Globus pallidus (tissue), 1 donor: ENCODE results near the gene WNT7A.
"Not testable (repeated sequence)": the region's sequence is repeated elsewhere in the genome, so short reads cannot be mapped to it uniquely, and the experiment has no call there.

Source experiments
- DNase-seq: peaks from one replicate; pipeline ENCODE4 v3.0.0-alpha.2; 2015; ENCODE audit warnings: low spot score

Gene WNT7A

DNA sequence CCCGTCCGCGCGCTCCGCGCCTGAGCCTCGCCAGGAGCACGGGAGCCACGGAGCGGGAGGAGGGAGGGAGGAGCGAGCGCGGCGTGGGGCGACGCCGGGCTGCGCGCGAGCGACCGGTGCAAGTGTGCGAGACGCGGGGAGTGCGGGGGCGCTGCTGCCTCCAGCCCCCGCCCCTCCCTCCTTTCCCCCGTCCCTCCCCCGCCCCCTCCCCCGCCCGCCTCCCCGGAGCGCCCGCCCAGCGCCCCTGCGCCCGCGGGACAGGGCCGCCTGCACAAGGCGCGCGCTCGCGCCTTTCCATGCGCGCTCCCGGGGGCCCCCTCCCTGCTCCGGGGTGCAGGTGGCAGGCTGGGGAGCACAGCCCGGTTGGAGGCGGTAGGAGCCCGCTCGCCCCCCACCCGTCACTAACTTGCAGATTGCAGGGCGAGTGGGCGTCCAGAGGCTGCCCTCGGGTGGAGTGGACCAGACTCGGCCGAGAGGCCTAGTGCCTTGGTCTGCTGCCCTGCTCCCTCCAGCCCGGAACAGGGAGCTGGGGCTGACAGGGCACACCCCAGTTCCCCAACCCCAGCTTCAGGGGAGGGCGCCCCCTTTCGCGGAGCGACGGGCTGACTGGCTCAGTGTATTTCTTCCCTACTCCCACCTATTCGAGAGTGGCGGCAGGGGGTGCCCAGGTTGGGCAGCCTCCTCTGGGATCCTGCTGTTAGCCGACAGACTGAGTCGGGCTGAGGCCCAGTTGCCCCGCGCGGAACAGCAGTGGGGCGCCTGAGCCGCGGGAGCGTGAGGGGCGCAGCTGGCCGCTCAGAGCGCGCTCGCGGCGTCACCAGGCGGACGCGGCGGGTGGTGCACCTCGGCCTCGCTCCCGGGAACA, at the start of gene WNT7A:
Gene WNT7A, minus strand, starts transcription at position 126 of the 865 bp plus-strand sequence. CDS start 255 bp downstream, outside the sequence.
- DNase-seq = no peak

DNA sequence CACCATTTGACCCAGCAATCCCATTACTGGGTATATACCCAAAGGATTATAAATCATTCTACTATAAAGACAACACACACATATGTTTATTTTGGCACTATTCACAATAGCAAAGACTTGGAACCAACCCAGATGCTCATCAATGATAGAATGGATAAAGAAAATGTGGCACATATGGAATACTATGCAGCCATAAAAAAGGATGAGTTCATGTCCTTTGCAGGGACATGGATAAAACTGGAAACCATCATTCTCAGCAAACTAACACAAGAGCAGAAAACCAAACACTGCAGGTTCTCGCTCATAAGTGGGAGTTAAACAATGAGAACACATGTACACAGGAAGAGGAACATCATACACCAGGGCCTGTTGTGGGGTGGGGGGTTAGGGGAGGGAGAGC, 48.9 kb upstream of the WNT7A start:
- DNase-seq = not testable (repeated sequence)

DNA sequence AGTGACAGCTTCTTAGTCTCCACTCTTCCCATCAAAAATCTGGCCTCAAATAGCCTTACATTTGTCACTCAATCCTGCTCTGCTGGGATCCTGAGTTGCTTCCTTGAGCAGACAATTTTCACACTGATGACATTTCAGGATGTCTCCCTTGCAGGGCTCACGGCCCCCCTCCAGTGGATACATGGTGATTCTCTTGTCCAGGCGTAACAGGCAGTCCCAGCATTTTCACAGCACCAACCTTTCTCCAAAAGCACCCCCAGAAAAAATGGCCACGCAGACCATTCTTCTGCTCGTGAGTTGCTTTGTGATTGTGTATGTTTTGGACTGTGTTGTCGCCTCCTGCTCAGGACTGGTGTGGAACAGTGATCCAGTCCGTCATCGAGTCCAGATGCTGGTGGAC, 47.4 kb upstream of the WNT7A start:
- DNase-seq = no peak

DNA sequence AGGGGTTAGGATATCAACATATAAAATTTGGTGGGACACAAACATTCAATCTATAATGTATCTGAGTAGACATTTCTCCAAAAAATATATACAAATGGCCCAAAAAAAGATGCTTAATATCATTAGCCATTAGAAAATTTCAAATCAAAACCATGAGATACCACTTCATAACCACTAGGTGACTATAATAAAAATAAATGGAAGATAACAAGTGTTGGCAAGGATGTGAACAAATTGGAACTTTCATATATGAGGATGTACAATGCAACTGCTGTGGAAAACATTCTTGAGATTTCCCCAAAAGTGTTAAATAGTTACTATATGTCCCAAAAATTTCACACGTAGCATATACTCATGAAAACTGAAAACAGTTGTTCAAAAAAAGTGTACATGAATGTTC, 36.5 kb upstream of the WNT7A start:
- no peak for DNase-seq

DNA sequence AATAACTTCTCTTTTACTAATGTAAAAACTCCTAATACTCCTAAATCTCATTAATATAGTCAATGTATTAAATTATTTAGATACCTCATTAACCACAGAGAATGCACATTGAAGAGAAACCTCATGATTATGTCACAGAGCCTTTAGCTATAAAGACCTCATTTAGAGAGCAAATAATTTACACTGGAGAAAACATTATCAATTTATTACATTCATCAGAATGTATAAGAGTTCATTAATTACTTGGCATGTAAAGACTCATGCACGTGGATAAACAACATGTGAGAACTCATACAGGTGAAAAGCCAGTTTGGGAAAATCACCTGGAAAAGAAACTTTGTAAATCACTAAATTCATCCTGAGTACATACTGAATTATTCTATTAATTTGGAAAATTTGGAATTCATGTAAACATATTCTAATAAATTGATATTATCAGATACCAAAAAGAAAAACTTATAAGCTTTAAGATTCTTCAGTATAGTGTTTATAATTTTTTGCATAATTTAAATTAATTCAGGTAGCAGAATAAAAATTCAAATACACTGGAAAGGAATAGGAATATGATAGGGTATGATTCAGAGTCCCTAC, 22.9 kb upstream of the WNT7A start:
- DNase-seq = no peak

DNA sequence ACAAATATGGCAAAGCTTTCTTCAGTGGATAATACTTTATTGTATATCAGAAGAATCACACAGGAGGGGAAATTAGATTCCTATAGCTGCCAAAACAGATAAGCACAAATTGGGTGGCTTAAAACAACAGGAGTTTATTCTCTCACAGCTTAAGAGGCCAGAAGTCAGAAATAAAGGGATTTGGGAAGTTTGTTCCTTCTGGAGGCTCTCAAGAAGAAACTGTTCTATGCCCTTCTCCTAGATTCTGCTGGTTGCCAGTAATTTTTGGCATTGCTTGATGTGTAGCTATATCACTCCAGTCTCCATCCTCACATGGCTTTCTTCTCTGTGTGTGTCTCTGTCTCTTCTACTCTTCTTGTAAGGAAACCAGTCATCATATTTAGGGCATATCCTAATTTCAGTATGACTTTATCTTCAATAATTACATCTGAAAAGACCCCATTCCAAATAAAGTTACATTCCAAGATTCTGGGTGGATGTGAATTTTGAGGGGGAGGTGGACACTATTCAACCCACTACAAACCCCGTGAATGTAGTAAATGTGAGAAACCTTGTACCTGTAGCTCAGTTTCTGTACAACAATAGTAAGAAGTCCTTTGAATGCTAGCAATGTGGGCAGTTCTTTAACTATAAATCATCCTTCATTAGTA, 22.2 kb upstream of the WNT7A start:
- no peak for DNase-seq

DNA sequence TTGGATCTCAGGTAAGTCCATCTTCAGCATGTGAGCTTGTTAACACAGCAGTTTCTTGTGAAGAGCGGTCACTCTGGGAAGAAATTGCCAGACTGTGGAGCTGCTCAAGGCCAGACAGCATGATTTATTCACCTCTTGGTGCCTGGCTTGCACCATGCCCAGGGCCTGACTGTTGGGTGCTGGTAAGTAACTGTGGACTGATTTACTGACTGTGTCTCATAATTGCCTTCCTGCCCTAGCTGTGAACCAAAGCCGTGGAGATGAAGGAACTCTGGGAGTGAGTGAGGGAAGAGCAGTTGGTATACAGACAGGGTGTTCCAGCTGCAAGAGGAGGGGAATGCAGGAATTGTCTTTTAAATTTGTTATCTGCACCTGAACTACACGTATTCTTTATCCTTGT, 18.5 kb upstream of the WNT7A start:
- DNase-seq = no peak

DNA sequence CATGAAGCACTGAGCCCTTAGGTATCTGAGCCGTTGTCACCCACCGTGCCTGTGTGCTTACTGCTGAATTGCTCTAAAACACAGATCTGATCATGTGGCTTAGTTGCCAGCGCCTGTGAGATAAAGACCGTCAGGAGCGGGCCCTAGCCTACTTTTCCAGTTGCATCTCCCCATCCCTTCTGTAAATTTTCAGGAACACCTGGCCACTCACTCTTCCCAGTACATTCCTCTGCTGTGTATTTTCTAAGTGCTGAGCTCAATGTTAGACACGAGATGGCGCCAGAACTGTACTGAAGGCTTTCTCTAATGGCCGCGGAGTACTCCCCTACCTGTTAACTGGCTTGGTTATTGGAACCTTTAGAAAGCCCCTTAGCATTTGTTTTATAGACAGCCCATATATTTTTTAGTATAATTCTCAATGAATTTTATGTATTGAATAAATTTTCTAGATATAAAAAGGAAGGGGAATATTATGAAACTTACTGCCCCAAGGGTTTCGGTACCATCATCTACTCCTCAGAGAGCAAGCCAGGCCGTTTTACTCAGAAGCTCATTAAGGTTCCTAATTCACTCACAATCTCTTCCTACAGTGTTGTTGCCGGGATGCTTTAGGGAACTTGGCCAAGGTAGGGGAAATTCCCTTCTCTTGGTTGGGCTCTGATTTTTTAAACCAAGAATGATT, 16.7 kb upstream of the WNT7A start:
- DNase-seq = peak; percentile 65

DNA sequence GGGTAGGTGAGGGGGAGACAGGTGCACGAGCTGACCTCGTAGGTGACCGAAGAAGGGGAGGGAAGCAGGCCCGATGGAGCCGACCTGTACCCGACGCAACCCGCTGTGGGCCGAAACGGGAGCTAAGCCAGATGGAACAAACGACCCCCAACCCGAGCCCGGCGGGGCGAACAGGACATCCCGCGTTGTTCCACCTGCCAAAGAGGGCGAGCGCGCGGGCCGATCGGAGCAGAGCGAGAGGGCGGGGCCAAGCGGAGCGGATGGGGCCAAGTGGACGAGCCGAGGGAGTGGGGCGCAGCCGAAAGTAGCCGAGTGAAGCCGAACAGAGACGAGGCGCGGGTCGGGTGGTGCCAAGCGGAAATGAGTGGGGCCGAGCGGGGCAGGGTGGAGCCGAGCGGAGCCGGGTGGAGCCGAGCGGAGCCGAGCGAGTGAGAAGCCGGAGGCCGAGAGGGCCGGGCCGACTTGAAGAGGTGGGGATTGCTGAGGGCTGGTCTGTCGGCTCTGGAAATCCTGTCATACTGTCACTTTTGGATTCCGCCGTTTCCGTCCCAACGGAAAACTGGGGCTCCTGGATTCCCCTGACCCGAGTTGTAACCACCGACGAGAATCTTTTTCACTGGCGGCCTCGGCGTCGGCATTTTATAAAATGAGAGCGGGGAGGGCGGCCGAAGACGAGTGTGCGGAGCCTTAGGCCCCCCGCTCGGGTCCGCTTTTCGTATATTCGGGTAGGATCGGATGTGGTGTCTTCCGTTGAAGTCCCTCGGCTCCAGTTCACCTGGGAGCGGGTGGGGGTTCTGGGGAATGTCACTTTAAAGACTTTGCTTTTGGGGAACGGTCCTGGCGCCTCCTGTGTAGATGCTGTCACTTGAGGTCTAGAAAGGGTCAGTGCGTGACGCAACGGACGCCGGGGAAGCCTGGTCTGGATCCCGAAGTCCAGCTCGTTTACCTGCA, 15.6 kb upstream of the WNT7A start:
- peak; percentile 88 for DNase-seq

DNA sequence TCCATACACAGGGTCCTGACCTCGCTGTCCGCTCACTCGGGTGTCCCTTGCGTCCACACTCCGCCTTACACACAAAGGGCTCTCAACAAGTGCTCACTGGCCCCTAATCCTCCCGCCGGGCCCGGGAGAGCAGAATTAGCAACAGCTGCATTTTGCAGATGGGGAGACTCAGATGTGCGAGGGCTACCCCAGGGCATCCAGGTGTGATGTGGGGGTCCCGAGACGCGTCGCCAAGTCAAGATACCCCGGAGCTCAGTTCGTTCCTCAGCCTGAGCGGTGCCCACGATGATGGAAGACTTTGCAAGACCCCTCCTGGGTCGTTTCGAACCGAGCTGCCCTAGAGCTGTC, 14.9 kb upstream of the WNT7A start:
- DNase-seq = peak; percentile 17

DNA sequence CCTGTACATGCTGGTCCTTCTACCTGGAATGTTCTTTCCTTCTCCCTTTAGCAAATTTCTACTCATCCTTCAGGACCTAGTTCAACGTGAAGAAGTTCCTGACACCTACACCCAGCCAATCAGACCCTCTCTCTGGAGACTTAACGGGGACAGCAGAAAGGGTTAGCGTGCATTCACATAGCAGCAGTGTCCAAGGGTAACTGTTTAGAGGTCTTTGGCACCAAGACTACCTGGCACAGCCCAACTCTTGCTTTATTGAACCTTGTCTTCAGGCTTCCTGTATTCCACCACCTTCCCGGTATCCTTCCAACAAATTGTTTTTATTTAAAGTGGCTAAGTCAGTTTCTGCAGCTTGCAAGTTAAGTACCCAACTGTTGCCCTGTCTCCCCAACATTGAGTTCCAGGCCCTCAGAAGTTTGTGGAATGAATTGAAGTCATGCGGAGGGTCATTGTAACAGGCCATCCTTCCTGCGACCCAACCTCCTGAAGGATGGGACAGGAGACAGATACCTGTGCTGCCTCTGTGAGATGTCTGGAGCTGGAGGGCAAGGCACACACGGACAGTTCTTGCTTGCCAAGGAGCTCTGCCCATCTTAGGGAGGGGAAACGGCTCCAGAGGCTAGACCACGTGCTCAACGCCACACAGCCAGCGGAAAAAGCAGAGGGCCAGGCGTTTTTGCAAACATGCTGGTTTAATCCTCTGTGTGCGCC, 14.4 kb upstream of the WNT7A start:
- DNase-seq = no peak

DNA sequence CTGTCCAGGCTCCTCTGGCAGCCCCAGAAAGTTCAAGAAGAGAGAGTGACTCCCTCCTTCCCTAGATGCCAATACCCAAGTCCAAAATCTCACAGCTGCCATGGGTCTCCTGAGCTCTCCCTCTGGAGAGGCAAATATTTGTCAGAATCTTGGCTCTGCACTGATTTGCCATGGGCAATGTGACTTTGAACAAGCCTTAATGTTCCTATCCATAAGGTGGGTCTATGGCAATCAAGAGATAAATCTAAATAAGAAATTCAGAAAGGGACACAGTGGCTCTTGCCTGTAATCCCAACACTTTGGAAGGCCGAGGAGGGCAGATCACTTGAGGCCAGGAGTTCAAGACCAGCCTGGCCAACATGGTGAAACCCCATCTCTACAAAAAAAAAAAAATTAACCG, 12.4 kb upstream of the WNT7A start:
- no peak for DNase-seq

DNA sequence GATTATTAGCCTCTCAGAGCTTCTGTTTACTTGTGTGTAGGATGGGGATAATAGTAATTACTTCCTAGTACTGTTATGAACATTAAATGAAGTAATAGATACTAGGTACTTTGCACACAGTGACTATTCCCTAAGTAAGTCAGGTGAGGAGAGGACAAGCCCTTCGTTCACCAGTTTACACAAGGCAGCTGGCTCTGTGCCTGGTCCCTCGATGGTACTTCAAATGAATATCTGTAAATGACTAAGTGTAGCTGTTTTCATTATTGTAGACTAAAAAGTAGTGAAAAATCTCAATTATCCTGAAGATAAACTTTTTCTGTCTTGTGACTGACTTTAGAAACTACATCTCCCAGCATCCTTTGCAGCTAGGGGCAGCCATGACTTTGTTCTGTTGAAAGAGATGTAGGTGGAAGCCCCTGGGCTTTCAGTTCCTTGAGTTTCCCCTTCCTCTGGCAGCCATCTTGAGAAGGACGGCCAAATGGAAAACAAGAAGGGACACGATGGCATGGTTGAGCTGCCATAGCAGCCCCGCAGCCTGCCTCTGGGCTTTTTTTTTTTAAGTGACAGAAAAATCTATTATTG, 11.7 kb upstream of the WNT7A start:
- no peak for DNase-seq

DNA sequence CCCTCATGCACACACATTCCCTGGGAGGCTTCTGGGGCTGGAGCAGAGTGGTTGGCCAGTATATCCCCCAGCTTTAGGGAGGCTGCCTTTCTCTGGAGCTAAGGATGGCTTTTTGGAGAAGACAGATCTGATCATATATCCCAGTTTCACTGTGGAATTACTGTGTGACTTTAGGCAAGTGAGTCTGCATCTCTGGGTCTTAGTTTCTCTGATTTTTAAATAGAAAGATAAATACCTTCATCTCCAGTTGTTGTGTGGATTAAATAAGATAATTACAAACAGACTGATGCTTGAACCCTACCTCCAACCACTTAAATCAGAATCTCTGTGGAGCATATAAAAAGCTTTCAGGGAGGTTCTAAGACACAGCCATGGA, 11.1 kb upstream of the WNT7A start:
- no peak for DNase-seq

DNA sequence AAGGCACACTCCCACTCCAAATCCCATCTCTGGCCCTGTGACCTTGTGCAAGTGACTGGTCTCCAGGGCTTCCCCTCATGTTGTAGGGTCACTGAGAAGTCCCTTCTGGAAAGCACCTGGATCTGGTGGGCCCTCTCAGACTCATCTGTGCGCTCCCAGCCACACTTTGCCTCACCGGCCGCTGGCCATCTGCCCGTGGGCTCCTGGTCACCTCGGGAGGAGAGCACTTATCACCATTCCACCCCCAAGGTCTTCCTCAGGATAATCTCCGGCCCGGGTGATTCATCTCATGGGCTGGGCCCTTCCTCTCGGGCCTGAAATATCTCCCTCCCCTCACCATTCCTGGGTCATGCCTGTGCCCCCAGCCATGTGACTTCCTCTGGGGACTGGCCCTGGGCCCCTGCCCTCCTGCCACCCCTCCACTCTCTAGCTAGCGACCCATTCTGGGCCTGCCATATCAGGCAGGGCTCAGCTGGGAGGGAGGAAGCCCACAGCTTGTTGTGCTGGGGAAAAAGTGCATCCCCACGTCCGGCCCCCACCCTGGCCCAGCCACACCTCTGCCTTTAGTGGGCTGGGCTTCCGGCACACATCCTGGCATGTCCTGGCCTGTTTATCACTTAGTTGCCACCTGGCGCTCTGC, 10.6 kb upstream of the WNT7A start:
- no peak for DNase-seq

DNA sequence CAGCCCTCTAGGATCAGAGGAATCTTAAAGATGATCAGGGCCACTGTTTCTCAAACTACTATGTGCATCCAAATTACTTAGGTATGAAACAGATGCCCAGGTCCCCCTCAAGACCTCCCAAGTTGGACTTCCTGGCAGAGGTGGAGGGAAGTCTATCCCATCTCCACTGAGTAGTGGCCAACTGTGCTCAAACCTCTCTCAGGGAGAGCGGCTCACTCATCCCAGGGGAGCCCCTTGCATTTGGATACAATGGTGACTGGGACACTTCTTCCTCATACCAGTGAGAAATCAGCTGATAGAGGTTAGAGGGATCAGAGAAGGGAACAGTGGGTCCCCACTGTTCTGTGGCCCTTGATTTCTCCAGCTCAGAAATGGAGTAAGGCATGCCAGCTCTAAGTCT, 8.7 kb upstream of the WNT7A start:
- no peak for DNase-seq

DNA sequence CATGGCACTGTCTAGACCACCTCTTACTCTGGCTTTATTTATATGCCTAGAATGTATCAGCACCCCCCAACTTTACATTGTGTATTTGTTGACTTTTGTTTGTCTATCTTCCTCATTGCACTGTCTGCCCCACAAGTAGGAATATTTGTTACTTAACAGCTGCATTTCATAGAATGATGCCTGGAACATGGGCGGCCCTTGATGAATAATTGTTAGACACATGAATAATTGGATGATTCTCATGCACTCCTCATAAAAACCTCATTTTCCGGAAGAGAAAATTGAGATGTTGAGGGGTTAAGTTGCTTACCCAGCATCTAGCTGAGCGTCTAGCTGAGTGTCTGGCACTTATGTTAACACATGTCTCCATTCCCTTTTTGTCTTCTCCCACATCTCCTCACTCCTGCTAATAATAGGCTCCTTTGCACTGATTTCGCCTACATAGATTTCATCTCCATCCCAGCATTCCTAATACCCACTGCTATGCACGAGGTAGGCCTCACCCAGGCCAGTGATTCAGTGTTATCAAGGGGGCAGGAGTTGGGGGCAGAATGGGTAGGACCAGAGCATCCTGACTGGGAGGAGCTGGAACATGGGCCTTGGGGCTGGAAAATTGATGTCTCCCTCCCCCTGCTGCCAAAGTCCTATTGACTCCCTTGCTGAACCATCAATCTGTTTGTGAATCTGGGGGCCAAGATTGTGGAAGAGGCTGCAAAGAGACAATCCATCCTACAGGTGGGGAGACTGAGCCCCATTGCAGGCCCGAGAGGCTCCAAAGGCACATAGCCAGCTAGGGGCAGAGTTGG, 7.8 kb upstream of the WNT7A start:
- DNase-seq = no peak

DNA sequence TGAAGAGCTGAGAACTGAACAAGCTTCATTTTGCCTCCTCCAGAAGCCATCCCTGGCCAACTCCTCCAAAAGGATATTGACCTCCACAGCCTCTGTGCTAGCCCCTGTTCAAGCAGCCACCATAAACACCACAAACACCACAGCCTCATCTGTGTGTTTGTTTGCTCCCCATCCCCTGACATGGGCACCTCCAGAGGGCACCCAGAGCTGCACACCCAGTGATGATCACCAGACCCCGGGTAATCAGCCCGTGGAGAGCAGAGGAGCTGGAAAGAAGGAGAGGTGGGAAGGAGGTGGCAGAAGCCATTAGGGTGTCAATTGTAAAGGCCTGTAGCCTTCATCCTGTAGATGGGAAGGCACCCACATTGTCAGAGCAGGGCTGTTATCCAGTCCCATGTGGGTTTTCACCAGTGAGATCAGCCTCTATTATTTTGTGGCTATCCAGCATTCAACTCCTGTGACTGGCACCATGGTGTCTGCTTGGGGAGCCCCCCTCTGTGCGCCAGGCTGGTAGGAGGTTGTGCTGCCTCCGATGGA, 6.8 kb upstream of the WNT7A start:
- DNase-seq = no peak

DNA sequence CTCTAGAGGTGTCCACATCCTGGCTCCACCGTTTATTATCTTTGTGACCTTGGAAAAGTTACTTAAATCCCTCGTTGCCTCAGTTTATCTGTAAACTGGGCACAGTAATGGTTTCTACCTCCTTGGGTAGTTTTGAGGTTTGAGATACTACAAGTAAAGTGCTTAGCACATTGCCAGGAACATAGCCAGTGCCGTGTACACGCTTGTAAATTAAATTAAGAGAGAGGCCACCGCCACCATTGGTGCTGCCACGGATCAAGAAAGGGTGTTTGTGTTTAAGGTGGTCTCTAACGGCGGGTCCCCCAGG, 5.8 kb upstream of the WNT7A start:
- DNase-seq = no peak
